DMS153 treated with DMSO at 0.1 percent for 48 hours (cell line): ENCODE results near the gene TNFAIP1.
"Not testable (repeated sequence)": the region's sequence is repeated elsewhere in the genome, so short reads cannot be mapped to it uniquely, and the experiment has no call there.

Source experiments
- DNase-seq: peaks from one replicate; lab custom pipeline; 2025; ENCODE audit not compliant: unreplicated experiment; lab: John Stamatoyannopoulos, UW

Gene TNFAIP1

DNA sequence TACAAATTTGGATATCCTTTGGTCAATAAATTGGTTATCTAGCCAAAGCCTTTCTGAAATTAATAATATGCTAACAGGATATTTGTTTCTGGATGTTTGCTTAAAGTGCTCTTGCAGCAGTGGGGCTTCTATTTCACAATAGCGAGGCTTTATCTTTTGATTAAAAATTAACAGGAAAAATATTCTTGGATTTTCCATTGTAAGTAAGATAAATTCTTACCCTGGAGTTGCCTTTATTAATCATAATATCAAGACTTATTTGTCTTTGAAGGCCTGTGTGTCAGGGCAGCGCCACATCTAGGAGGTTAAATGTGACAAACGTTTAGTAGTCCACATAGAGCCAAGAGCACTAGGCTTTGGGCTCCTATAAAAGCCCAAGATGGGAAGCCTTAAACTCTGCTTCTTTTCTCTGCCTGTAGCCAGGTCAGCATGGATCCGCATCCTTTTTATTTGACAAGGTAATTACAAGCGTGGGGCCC is 11.3 kb upstream of the TNFAIP1 start:
- DNase-seq = no peak

DNA sequence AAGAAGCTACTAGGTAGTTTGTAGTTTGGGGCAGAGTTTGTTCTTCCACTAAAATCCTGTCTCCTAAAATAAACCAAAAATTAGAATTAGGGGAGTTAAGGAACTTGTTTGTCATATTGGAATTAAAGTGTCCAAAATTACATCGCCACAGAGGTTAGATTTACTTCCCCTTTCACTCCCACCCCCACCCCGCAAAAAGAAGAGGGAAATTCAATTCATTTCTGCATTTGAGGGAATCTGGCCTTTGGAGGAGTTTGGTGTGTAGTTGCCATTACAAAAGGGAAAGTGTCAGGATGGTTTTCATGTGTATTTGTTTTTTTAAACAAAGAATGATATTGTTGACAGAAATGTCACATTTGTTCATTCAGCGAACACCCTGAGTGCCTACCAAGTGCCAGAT is 10.8 kb upstream of the TNFAIP1 start:
- DNase-seq = no peak

DNA sequence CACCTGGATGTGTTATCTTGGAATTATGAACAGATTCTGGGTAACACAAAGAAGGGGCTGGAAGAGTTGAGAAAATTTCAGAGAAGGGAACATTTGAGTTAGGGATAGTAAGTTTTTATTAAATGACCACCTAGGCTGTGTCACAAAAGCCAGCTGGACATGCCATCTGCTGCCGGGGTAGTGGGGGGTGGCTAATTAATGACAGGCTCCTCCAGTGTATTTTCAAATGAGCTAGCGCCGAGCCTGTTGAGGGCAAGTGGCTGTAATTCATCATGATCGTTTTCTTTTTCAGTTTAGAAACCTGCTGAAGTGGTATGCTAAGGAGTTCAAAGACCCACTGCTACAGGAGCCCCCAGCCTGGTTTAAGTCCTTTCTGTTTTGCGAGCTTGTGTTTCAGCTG is 10.3 kb upstream of the TNFAIP1 start:
- no peak for DNase-seq

DNA sequence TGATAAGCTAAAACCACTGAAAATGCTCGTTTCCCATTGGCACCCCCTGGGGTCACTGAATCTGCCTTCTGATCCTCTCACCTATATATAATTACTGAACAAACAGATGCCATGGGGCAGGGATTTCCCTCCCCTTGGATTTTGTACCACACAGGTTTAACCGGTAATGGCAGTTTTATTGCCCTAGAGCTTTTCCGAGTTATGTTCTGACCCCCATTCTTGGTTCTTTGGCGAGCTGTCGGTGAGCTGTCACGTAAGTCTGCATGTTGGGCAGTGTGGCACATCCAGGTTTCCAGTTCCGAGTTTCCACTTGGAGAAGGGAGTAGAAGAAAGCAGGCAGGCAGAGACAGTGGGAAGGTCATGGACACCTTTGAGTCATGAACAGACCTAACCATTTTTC is 9.4 kb upstream of the TNFAIP1 start:
- no peak for DNase-seq

DNA sequence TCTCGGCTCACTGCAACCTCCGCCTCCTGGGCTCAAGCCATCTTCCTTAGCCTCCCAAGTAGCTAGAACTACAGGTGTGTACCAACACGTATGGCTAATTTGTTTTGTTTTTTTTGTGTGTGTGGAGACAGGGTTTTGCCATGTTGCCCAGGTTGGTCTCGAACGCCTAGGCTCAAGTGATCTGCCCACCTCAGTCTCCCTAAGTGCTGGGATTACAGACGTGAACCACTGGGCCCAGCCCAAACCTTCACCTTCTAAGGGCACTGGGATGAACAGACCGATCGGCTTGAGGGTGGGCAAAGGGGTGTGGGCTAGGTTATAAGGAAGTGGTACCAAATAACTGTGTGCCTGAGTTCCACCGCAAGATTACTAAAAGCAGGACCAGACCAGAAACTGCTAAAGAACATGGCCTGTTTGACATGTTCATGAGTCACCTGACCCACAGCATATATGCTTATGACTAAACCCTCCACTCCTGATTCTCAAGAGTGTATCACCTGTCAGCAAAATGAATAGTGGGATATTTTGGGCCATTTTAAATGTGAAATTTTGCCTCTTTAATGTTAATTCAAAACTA is 8.4 kb upstream of the TNFAIP1 start:
- no peak for DNase-seq

- no peak for DNase-seq
These were observed 7.9 kb upstream of the TNFAIP1 start for GRCh38 chr17:28327709-28328108.

DNA sequence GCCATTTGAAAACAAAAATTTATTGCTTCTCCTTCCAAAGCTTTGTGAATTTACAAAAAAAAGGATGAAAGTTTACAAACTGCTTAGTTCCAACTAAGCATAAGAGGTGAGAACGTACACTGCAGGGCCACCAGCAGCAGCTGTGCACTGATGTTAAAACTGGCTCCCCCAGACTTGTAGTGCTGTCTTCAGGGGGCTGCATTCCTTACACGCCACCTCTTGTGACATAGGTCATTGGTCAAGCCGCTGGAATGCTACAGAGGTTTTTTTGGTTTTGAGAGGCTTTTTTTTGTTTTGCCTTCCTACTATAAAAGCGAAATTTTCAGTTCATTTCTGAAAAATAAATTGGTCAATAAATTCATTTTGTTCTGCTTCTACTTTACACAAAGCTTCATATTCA is 7.2 kb upstream of the TNFAIP1 start:
- no peak for DNase-seq

GRCh38 chr17:28330671-28331070 is 4.9 kb upstream of the TNFAIP1 start:
- DNase-seq = no peak

- DNase-seq = no peak
These were observed 3.6 kb upstream of the TNFAIP1 start for GRCh38 chr17:28331891-28332420.

DNA sequence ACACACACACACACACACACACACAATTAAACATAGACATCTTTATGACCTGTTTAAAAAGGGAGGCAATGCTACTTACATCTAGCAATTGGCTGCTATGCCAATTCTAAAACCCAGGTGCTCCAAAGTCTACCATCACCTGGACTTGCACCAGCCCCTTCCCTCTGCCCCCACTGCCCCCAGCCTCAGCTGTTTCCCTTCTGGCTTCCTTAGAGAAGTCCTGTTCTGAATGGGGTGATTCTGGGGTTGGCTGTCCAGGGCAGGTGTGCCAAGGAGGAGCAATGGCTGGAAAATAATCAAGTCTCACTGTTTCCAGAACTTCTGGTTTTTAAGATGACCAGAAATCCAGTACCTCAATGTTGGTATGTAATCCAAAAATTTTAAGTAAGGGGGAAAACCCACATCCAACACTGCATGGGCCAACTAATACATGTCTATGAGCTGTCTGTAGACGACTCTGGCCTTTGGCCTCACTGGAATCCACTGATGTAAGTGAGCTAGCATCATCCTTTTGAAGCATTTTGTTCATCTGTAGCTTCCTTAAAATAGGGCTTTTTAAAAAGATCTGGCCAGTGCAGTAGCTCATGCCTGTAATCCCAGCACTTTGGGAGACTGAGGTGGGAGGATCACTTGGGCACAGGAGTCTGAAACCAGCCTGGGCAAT is 2.3 kb upstream of the TNFAIP1 start:
- no peak for DNase-seq

GRCh38 chr17:28334171-28334570 is 1.4 kb upstream of the TNFAIP1 start:
- DNase-seq = no peak

DNA sequence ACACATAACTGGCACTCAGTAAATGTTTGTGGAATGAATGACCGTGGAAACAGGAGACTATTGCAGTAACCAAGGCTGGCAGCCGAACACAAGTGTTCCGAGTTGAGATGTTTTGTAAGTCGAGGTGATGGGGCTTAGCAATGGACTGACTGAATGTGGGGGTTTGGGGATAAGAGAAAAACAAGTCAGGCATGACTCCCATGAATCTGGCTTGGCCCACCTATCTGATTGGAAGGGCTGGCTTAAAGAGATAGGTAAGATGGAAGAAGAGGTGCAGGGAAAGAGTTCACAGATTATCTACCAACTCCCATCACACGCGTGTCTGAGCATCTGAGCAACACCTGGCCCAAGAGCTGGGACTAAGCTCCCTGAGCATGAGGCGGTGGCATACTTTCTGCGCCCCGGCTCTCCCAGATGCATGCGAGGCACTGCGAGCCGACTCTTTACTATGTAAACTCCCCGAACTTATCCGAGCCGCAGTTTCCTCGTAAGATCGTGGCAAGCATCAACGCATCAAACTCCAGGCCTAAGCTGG is 828 bp upstream of the TNFAIP1 start:
- DNase-seq = no peak

DNA sequence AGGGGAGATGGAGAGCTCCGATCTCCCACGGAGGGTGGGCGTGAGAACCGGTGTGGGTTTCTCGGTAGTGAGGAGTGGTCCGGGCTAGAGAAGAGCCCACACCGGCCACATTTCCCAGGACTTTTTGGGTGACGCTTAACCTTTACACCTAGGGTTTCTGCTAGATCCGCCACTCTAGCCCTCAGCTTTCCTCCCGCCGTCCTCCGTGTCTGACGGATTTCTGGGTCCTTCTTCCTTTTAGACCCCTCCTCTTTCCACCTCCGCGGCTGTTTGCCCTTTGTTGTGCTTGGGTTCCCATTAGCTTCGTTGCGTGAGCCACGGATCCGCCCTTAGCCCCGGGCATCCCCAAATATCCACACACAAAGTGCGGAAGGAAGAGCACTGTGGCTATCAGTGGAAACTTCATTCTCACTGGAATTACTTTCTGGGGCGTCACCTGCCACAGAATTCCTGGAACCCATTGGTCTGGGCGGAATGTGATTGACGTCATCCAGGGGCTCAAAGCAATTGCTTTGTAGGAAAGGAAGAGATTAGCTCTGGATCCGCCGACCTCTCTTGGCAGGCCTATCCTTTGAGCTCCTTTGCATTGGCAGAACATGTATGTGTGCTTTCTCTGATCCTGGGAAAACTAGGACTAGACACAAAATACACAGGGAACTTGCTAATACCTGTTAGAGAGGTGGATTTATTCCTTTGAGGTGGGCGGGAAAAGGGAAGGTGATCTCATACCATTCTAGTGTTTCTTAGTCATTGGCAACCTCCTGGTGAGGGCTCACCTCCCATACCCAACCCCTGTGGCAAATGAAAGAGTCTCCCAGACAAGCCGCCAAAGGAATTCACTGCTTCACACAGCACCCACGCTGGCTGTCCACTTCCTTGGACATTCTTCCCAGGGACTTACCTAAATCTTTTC is 654 bp downstream of the TNFAIP1 start:
- no peak for DNase-seq

- DNase-seq = no peak
These were observed 2.7 kb downstream of the TNFAIP1 start for GRCh38 chr17:28338056-28338768.

DNA sequence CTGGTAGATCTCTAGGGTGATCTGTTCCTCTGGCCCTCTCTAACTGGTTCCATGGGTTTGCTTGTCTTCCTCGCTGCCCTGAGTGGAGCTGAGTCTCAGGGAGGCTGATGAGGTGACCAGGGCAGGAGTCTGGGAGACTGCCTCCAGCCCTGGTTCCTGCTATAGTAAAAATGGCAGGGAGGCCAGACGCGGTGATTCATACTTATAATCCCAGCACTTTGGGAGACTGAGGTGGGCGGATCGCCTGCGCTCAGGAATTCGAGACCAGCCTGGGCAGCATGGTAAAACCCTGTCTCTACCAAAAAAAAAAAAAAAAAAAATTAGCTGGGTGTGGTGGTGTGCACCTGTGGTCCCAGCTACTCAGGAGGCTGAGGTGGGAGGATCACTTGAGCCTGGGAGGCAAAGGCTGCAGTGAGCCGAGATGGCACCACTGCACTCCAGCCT is 3.2 kb downstream of the TNFAIP1 start:
- not testable (repeated sequence) for DNase-seq

GRCh38 chr17:28339431-28339830 is 3.9 kb downstream of the TNFAIP1 start:
- DNase-seq = no peak

- DNase-seq = no peak
These were observed 4.8 kb downstream of the TNFAIP1 start for GRCh38 chr17:28340374-28340773.

DNA sequence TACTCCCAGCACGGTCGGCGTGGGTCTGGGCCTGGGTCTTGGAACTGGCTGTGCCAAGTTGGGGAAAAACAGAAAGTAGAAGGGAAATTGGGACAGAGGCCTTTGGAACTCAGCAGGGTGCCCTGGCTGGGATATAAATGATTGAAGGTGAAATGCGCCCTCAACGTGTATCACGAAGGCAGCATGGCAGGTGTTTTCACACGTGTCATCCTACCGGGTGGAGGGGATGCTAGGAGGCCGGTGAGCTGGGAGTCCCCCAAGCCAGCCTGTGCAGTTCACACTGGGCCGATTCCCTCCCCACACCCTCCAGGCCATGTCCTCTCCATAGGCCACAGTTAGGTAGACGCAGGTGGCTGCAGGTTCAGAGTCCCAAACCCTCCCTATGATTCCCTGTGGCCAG is 6.0 kb downstream of the TNFAIP1 start:
- no peak for DNase-seq

- no peak for DNase-seq
These were observed 6.8 kb downstream of the TNFAIP1 start for GRCh38 chr17:28342313-28342712.

DNA sequence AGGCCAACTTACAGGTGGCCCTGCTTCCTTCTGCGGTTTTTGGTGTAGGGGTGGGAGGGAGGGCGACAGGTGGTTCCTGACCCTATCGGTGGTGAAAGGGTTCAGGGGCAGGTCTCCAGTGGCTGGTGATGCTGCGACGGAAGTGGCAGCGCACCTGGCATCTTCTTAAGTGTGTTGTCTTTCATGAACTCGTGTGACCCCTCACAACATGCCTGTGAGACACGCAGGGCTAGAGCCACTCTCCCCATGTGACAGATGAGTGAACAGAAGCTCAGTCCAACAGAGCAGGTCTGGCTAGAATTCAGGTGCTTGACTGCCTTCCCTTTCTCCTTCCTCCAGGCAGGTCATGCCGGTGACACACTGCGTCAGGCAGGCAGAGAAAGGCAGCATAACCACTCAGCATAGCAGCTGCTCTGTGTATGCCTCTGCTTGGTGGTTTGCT is 8.0 kb downstream of the TNFAIP1 start:
- no peak for DNase-seq

DNA sequence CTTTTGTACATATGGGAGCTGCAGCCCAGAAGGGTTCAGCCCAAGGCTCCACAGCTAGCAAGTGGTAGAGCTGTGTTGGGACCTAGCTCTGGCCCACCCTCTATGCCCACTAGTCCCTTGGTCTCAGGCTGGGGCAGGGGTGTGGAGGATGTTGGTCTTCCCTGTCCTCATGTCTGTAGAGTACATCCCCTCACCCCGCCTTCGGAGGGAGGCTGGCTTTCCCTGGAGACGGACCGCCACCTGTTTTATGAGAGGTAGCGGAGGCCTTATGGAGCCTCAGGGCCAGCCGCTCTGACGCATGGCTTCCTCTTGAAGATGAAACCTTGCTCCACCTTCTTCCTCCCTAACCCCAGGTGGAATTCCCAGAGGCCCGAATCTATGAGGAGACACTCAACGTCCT is 8.4 kb downstream of the TNFAIP1 start:
- no peak for DNase-seq
